ENCODE data around the gene GNG12.

The GNG12 gene

GRCh38 chr1:67755160-67755559, 78.1 kb downstream of the GNG12 start:
- H3K27ac Mint-ChIP-seq = no peak overlapping the region
- H3K4me3 Mint-ChIP-seq = no peak overlapping the region
- TF ChIP-seq CTCF (IDR thresholded peaks at IDR 0.05) = no peak
- H3K27me3 Mint-ChIP-seq (ENCODE audit: low read depth, poor library complexity) = no peaks in the 10 kb centered on the region
- peaks cover 16% of the 10 kb centered on the region for H3K36me3 Mint-ChIP-seq (ENCODE audit: low read depth)
- no peaks in the 10 kb centered on the region for H3K9me3 Mint-ChIP-seq
- H3K4me1 Mint-ChIP-seq = peaks cover 79% of the 10 kb centered on the region
- DNase-seq = no peak

DNA sequence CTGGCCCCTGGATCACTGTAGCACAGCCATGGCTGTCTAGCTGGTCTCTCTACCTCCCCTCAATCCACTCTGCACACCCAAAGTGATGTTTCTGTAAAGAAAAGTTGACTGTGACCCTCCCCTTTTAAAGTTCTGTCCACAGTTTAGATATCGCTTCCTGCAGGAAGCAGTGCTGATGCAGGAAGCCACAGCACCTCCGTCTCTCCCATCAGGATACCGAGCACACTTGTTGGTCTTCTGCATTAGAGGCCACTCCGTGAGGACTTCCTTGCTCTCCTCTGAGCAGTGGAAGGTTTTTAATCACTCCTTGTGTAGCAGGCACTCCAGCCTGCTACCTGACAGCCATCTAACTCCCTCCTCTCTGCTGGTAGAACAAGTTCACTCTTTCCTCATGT, 78.7 kb downstream of the GNG12 start:
- no peak overlapping the region for H3K4me3 Mint-ChIP-seq
- TF ChIP-seq CTCF (IDR thresholded peaks at IDR 0.05) = no peak
- H3K36me3 Mint-ChIP-seq (ENCODE audit: low read depth) = peaks cover 16% of the 10 kb centered on the region
- peaks cover 79% of the 10 kb centered on the region for H3K4me1 Mint-ChIP-seq
- H3K27me3 Mint-ChIP-seq (ENCODE audit: low read depth, poor library complexity) = no peaks in the 10 kb centered on the region
- H3K27ac Mint-ChIP-seq = peak overlapping the region; percentile 31
- no peak for DNase-seq
- H3K9me3 Mint-ChIP-seq = no peaks in the 10 kb centered on the region

DNA sequence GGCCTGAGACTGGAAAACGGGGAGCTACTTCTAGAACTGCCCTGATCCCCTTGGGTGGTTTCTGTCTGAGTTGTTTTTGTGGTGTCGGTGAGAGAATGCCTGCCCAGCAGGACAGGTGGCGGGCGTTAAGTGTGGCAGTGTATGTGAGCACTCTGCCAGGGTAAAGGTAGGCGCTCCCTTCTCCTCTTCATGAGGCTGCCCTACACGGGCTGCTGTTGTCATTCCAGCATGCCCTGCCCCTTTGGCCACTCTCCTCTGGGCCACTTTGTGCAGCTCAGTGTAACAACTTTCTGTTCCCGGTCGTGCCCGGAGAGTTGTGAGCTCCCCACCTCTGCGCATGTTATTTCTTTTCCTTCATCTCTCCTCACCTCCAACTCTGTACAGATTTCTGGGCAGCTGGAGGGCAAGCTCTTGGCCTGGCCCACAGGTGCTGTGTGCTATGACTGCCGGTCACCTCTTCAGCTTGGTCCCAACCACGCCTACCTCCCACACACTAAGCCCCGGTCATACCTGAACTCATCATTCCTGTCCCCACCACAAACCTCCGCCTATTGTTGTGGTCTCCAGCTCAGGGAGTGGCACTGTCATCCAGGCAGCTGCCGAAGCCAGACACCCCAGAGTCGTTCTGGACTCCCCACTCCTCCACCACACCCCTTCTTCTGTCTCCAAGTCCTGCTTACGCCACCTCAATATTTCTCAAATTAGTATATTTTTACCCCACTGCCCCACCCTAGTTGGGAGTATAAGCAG, 79.3 kb downstream of the GNG12 start:
- Mint-ChIP-seq H3K27ac (peak overlapping the region; percentile 31), H3K9me3 (no peaks in the 10 kb centered on the region), H3K27me3 (ENCODE audit: low read depth, poor library complexity) (no peaks in the 10 kb centered on the region), H3K36me3 (ENCODE audit: low read depth) (peaks cover 16% of the 10 kb centered on the region), H3K4me1 (peaks cover 79% of the 10 kb centered on the region), H3K4me3 (no peak overlapping the region)
- no peak for TF ChIP-seq CTCF (IDR thresholded peaks at IDR 0.05)
- DNase-seq = no peak

GRCh38 chr1:67752306-67752705, 81.0 kb downstream of the GNG12 start:
- Mint-ChIP-seq H3K4me1 (peaks cover 91% of the 10 kb centered on the region), H3K36me3 (ENCODE audit: low read depth) (peaks cover 16% of the 10 kb centered on the region), H3K27ac (no peak overlapping the region), H3K27me3 (ENCODE audit: low read depth, poor library complexity) (no peaks in the 10 kb centered on the region), H3K9me3 (no peaks in the 10 kb centered on the region), H3K4me3 (no peak overlapping the region)
- TF ChIP-seq CTCF (IDR thresholded peaks at IDR 0.05) = no peak
- no peak for DNase-seq

- Mint-ChIP-seq H3K27ac (no peak overlapping the region), H3K4me3 (peak overlapping the region; percentile 46), H3K4me1 (peaks cover 91% of the 10 kb centered on the region), H3K27me3 (ENCODE audit: low read depth, poor library complexity) (no peaks in the 10 kb centered on the region), H3K36me3 (ENCODE audit: low read depth) (peaks cover 11% of the 10 kb centered on the region), H3K9me3 (no peaks in the 10 kb centered on the region)
- no peak for DNase-seq
- TF ChIP-seq CTCF (IDR thresholded peaks at IDR 0.05) = no peak
These were observed 82.6 kb downstream of the GNG12 start for GRCh38 chr1:67750691-67751054.

All from nephron progenitor cell (in vitro differentiated cells).